ENCODE data around the gene HPS1. TPM values are rescaled to one million over a fixed set of nuclear protein-coding genes. Genes with fewer than 3 reads are reported as not detected.

HPS1 gene
- total and polyA plus RNA-seq, 2 experiments from 2014 or later: 41.2 to 104 TPM

GRCh38 chr10:98472196-98472595 lies 25.5 kb upstream of the HPS1 start:
- H3K9me3 ChIP-seq (ENCODE audit: low read depth): no peaks in the 10 kb centered on the region
- no peak overlapping the region for H3K4me2 ChIP-seq
- no peaks in the 10 kb centered on the region for H3K27me3 ChIP-seq
- H4K20me1 ChIP-seq (ENCODE audit: insufficient read depth, poor library complexity, severe bottlenecking): no peaks in the 10 kb centered on the region
- no peak for TF ChIP-seq EZH2phosphoT487 (IDR thresholded peaks at IDR 0.05; ENCODE audit: low read depth, severe bottlenecking, unreplicated experiment)
- no peak for TF ChIP-seq CTCF (IDR thresholded peaks at IDR 0.05; ENCODE audit: poor library complexity)
- TF ChIP-seq EZH2 (IDR thresholded peaks at IDR 0.05; ENCODE audit: borderline replicate concordance): no peak
- H2AFZ ChIP-seq: no peak overlapping the region
- no peaks in the 10 kb centered on the region for H3K36me3 ChIP-seq (replicated peaks; ENCODE audit: insufficient read depth, low read depth)
- no peak for DNase-seq (ENCODE audit: low spot score)
- H3K4me3 ChIP-seq: no peak overlapping the region
- H3K4me1 ChIP-seq (ENCODE audit: insufficient read depth): peaks cover 31% of the 10 kb centered on the region
- H3K27ac ChIP-seq: no peak overlapping the region
- no peaks in the 10 kb centered on the region for H3K9me2 ChIP-seq (replicated peaks; ENCODE audit: insufficient read depth)
- WGBS (ENCODE audit: low lambda C conversion rate, missing lambda C conversion rate): 38% methylated on average over 4 of the region's 4 CpGs
- H3K79me2 ChIP-seq: no peaks in the 10 kb centered on the region

- H3K9me2 ChIP-seq (replicated peaks; ENCODE audit: insufficient read depth): no peaks in the 10 kb centered on the region
- no peaks in the 10 kb centered on the region for H3K9me3 ChIP-seq (ENCODE audit: low read depth)
- no peak overlapping the region for H3K4me2 ChIP-seq
- peaks cover 31% of the 10 kb centered on the region for H3K4me1 ChIP-seq (ENCODE audit: insufficient read depth)
- no peak for DNase-seq (ENCODE audit: low spot score)
- H3K27ac ChIP-seq: no peak overlapping the region
- H3K4me3 ChIP-seq: no peak overlapping the region
- H3K79me2 ChIP-seq: no peaks in the 10 kb centered on the region
- H4K20me1 ChIP-seq (ENCODE audit: insufficient read depth, poor library complexity, severe bottlenecking): no peaks in the 10 kb centered on the region
- H3K36me3 ChIP-seq (replicated peaks; ENCODE audit: insufficient read depth, low read depth): no peaks in the 10 kb centered on the region
- TF ChIP-seq CTCF (IDR thresholded peaks at IDR 0.05; ENCODE audit: poor library complexity) (no peak), EZH2phosphoT487 (IDR thresholded peaks at IDR 0.05; ENCODE audit: low read depth, severe bottlenecking, unreplicated experiment) (no peak), EZH2 (IDR thresholded peaks at IDR 0.05; ENCODE audit: borderline replicate concordance) (no peak)
- WGBS (ENCODE audit: low lambda C conversion rate, missing lambda C conversion rate): 56% methylated on average over 5 of the region's 5 CpGs
- H2AFZ ChIP-seq: no peak overlapping the region
- H3K27me3 ChIP-seq: no peaks in the 10 kb centered on the region
Measured at GRCh38 chr10:98470850-98471249, 24.1 kb upstream of the HPS1 start.

- Histone ChIP-seq H3K4me1 (ENCODE audit: insufficient read depth) (peaks cover 31% of the 10 kb centered on the region), H2AFZ (no peak overlapping the region), H4K20me1 (ENCODE audit: insufficient read depth, poor library complexity, severe bottlenecking) (no peaks in the 10 kb centered on the region), H3K27me3 (no peaks in the 10 kb centered on the region), H3K36me3 (replicated peaks; ENCODE audit: insufficient read depth, low read depth) (no peaks in the 10 kb centered on the region), H3K4me2 (no peak overlapping the region), H3K4me3 (no peak overlapping the region), H3K9me3 (ENCODE audit: low read depth) (no peaks in the 10 kb centered on the region), H3K27ac (no peak overlapping the region), H3K79me2 (no peaks in the 10 kb centered on the region), H3K9me2 (replicated peaks; ENCODE audit: insufficient read depth) (no peaks in the 10 kb centered on the region)
- TF ChIP-seq EZH2phosphoT487 (IDR thresholded peaks at IDR 0.05; ENCODE audit: low read depth, severe bottlenecking, unreplicated experiment) (no peak), EZH2 (IDR thresholded peaks at IDR 0.05; ENCODE audit: borderline replicate concordance) (no peak), CTCF (IDR thresholded peaks at IDR 0.05; ENCODE audit: poor library complexity) (no peak)
- no peak for DNase-seq (ENCODE audit: low spot score)
- 79% methylated on average over 2 of the region's 2 CpGs for WGBS (ENCODE audit: low lambda C conversion rate, missing lambda C conversion rate)
Measured at GRCh38 chr10:98469001-98469931, 22.5 kb upstream of the HPS1 start.

All from hepatocyte (in vitro differentiated cells).